Progenitor cell of endocrine pancreas (in vitro differentiated cells): Measurements from ENCODE around the gene EPHA5. TPM values are rescaled to one million over a fixed set of nuclear protein-coding genes. Genes with fewer than 3 reads are reported as not detected.

Experiments
- DNase-seq: peaks from one replicate; pipeline ENCODE4 v3.0.0; 2021; ENCODE audit warnings: low spot score; ENCODE audit not compliant: unreplicated experiment
- H3K27ac Mint-ChIP-seq: 2 replicates; pipeline ENCODE4 v1.8.0; 2021; ENCODE audit warnings: mild to moderate bottlenecking, moderate library complexity, mixed read lengths
- H3K27me3 Mint-ChIP-seq: 2 replicates; pipeline ENCODE4 v1.8.0; 2021; ENCODE audit warnings: mixed read lengths
- H3K36me3 Mint-ChIP-seq: 2 replicates; pipeline ENCODE4 v1.8.0; 2022; ENCODE audit warnings: mixed read lengths; ENCODE audit not compliant: insufficient read depth
- H3K4me1 Mint-ChIP-seq: 2 replicates; pipeline ENCODE4 v1.8.0; 2021; ENCODE audit warnings: low read depth, mixed read lengths
- H3K4me3 Mint-ChIP-seq: 2 replicates; pipeline ENCODE4 v1.8.0; 2021; ENCODE audit warnings: low read depth, mild to moderate bottlenecking, moderate library complexity, mixed read lengths
- H3K9me3 Mint-ChIP-seq: 2 replicates; pipeline ENCODE4 v1.8.0; 2021; ENCODE audit warnings: low read depth, mixed read lengths
- total RNA-seq: library from RNA; stranded (reverse); gene quantifications from 2 replicates; pipeline ENCODE4 v1.2.1, GENCODE V29; 2021
- TF ChIP-seq, protein P1 (sequence below): fragments of 200-600 bp; sonication (generic); IDR thresholded peaks from one replicate; pipeline ENCODE4 v1.5.0; 2021; ENCODE audit warnings: antibody characterized with exemption, mild to moderate bottlenecking; ENCODE audit not compliant: unreplicated experiment

Gene EPHA5
- total RNA-seq, 1 donor from 2014 or later, result not detected

DNA sequence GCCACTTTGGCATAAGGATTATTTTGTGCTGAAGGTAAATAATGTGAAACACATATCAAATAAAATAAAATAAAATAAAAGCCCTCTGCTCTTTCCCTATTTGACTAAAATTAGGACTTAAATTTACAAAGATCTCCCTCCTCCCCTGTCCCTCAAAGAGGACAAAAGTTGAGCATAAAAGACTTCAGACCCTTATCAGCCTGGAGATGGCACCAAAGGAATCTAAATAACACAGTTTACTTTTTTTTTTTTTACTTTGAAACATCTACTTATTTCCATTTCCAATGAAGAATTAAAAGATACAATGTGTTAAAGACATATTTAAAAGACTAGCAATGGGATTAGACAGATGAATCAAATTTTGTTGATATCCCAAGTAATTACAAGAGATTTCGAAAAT, 89.7 kb downstream of the EPHA5 start:
- no peaks in the 10 kb centered on the region for H3K4me1 Mint-ChIP-seq
- H3K4me3 Mint-ChIP-seq, result no peak overlapping the region
- H3K9me3 Mint-ChIP-seq, result no peaks in the 10 kb centered on the region
- H3K27ac Mint-ChIP-seq, result no peak overlapping the region
- DNase-seq, result no peak
- H3K36me3 Mint-ChIP-seq, result no peaks in the 10 kb centered on the region
- TF ChIP-seq, protein P1, sequence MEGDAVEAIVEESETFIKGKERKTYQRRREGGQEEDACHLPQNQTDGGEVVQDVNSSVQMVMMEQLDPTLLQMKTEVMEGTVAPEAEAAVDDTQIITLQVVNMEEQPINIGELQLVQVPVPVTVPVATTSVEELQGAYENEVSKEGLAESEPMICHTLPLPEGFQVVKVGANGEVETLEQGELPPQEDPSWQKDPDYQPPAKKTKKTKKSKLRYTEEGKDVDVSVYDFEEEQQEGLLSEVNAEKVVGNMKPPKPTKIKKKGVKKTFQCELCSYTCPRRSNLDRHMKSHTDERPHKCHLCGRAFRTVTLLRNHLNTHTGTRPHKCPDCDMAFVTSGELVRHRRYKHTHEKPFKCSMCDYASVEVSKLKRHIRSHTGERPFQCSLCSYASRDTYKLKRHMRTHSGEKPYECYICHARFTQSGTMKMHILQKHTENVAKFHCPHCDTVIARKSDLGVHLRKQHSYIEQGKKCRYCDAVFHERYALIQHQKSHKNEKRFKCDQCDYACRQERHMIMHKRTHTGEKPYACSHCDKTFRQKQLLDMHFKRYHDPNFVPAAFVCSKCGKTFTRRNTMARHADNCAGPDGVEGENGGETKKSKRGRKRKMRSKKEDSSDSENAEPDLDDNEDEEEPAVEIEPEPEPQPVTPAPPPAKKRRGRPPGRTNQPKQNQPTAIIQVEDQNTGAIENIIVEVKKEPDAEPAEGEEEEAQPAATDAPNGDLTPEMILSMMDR, result no peak
- H3K27me3 Mint-ChIP-seq, result peaks cover 4% of the 10 kb centered on the region

DNA sequence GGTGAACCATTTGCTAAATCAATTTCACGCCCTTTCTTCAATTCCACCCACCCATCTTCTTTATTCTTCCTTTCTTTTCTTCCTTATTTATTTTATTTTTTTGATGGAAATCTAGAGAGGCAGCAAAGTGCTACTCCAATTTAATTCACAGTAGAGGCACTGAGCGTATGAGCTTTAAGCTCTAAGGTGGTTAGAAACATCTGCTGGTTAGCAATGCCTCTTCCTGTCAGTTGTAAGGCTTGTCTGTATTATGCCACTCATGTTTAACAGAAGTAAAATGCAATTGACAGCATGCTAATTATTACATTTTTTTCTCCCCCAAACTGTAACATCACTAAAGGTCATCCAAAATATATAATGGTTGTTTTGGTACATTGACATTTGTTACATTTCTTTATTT, 103.8 kb downstream of the EPHA5 start:
- Mint-ChIP-seq H3K4me1 (no peaks in the 10 kb centered on the region), H3K9me3 (no peaks in the 10 kb centered on the region), H3K36me3 (no peaks in the 10 kb centered on the region)

DNA sequence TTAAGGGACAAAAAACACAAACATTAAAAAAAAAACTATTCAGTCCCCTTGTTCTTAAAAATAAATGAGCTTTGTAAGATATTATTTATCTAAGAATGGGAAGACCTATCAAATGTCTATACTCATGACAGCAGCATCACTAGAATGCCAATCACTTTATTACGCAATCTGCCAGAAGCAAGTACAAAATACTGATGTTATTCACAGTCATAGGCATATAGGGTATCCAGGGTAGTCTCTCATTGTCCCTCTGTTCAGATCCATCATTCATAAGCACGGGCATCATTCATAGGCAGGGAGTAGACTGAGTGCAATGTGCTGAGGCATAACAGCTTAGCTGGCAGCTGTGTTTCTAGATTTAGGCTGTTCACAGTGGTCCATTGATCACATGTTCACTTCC, 109.1 kb downstream of the EPHA5 start:
- H3K4me1 Mint-ChIP-seq, result no peaks in the 10 kb centered on the region
- TF ChIP-seq, protein P1, result no peak
- no peaks in the 10 kb centered on the region for H3K36me3 Mint-ChIP-seq
- no peak overlapping the region for H3K27ac Mint-ChIP-seq
- H3K27me3 Mint-ChIP-seq, result peaks cover 1% of the 10 kb centered on the region
- no peaks in the 10 kb centered on the region for H3K9me3 Mint-ChIP-seq
- no peak overlapping the region for H3K4me3 Mint-ChIP-seq
- no peak for DNase-seq

More for the DNA sequence above, 103.8 kb downstream of the EPHA5 start:
- Mint-ChIP-seq H3K27me3 (no peaks in the 10 kb centered on the region), H3K27ac (no peak overlapping the region), H3K4me3 (no peak overlapping the region)
- TF ChIP-seq, protein P1, result no peak
- DNase-seq, result no peak

DNA sequence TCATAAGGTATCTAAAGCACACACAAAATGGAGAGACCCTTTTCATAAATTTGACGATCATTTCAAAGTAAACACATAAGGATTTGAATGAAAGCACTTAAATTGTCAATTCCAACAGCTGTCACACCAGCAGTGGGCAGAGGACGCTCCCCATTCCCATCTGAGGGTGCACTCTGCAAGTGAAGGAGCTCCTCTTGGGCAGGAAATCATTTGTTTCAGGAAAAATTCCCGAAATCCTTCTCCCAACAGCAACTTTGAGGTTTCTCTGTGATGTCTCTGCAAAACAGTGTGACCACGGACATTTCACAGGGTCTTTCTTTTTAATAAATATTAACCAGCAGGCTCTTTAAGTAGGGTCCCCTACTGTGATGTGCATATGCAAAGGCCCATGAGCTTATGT, 111.0 kb downstream of the EPHA5 start:
- H3K4me3 Mint-ChIP-seq, result no peak overlapping the region
- H3K36me3 Mint-ChIP-seq, result no peaks in the 10 kb centered on the region
- no peak overlapping the region for H3K27ac Mint-ChIP-seq
- H3K9me3 Mint-ChIP-seq, result no peaks in the 10 kb centered on the region
- TF ChIP-seq, protein P1, result no peak
- peaks cover 8% of the 10 kb centered on the region for H3K27me3 Mint-ChIP-seq
- H3K4me1 Mint-ChIP-seq, result no peaks in the 10 kb centered on the region
- DNase-seq, result no peak

DNA sequence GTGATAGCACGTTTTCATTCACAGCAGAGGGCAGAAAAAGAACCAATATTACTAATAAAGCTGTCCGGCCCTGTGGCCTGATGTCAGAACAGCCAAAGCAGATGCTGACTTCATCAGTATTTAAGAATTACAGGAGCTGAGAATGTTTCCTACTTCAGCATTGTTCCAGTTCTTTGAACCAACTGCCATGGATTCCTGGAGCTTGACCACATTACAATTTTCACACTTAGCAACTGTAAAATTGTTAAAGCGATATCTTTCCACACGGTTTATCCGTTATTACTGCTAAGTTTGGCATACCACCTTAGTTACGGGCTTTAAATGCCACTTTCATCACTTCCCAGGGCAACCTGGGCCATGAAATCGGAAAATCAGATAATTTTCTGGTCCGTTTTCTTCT, 118.2 kb downstream of the EPHA5 start:
- DNase-seq, result no peak
- TF ChIP-seq, protein P1, result no peak
- Mint-ChIP-seq H3K4me3 (no peak overlapping the region), H3K36me3 (no peaks in the 10 kb centered on the region), H3K9me3 (no peaks in the 10 kb centered on the region), H3K27me3 (peaks cover 42% of the 10 kb centered on the region), H3K27ac (no peak overlapping the region), H3K4me1 (no peaks in the 10 kb centered on the region)
